Lower lobe of right lung (tissue), 2 donors: ENCODE results near the gene MAPK4. TPM values are rescaled to one million over a fixed set of nuclear protein-coding genes. Genes with fewer than 3 reads are reported as not detected.

ENCODE experiments used
- ATAC-seq, 2 donors: fragments of 200-7000 bp; cut with Tn5 transposase; one replicate each; pipeline ENCODE4 v1.9.1; 2020 to 2022; ENCODE audit warnings: mild to moderate bottlenecking in 2 of 2, moderate library complexity in 2 of 2
- DNase-seq: peaks from one replicate; pipeline ENCODE4 v3.0.0-alpha.2; 2020
- H3K27ac ChIP-seq: fragments of 200-600 bp; one replicate; pipeline ENCODE4 v1.8.0; 2022
- H3K27me3 ChIP-seq: fragments of 200-600 bp; one replicate; pipeline ENCODE4 v1.8.0; 2022; ENCODE audit warnings: low read depth
- H3K36me3 ChIP-seq: fragments of 200-600 bp; one replicate; pipeline ENCODE4 v1.8.0; 2022; ENCODE audit warnings: mild to moderate bottlenecking
- H3K4me1 ChIP-seq: fragments of 200-600 bp; one replicate; pipeline ENCODE4 v1.8.0; 2022
- H3K4me3 ChIP-seq: fragments of 200-600 bp; one replicate; pipeline ENCODE4 v1.8.0; 2022; ENCODE audit warnings: mild to moderate bottlenecking
- H3K9me3 ChIP-seq: fragments of 200-600 bp; one replicate; pipeline ENCODE4 v1.8.0; 2022
- intact Hi-C: fragments of 100-400 bp; cut with DNase I; formaldehyde crosslinking; loops from one replicate; pipeline ENCODE4 v1.11.0; 2022
- total RNA-seq: library from RNA; stranded (reverse); fragmentation: NEBNext Ultra II Directional; extraction: Animal tissue kit (Norgen Biotek cat#: 25700); gene quantifications from one replicate; pipeline ENCODE4 v1.2.1, GENCODE V29; 2021
- TF ChIP-seq, protein P1 (sequence below): fragments of 200-600 bp; IDR thresholded peaks from one replicate; pipeline ENCODE4 v1.8.0; 2022; ENCODE audit warnings: antibody characterized with exemption, mild to moderate bottlenecking
- donor health status: DM: no; HTN: yes; CAD: no; lungs with severe emphysema.

Gene MAPK4
- total RNA-seq, 1 donor from 2014 or later, result 2.9 TPM

DNA sequence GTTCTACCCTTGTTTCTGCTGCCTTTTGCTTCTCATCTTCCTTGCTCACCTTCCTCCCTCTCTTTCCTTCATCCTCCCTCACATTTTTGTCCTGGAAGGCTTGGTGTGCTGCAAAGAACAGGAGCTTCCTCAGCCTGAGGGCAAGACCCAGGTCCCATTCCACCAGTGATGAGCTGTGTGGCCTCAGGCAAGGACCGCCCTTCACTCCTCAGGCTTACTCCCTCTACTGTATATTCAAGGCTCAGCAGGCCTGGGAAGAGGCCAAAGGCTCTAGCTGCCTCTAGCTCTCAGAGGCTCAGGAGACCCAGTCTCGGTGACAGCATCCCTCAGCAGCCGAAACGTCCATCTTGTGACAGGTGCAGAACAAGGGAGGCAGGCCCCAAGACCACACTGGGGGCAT lies 162.4 kb downstream of the MAPK4 start:
- H3K36me3 ChIP-seq, result no peaks in the 10 kb centered on the region
- no peaks in the 10 kb centered on the region for H3K4me1 ChIP-seq
- no peaks in the 10 kb centered on the region for H3K9me3 ChIP-seq
- ATAC-seq (no peak), DNase-seq (no peak)
- TF ChIP-seq, protein P1, sequence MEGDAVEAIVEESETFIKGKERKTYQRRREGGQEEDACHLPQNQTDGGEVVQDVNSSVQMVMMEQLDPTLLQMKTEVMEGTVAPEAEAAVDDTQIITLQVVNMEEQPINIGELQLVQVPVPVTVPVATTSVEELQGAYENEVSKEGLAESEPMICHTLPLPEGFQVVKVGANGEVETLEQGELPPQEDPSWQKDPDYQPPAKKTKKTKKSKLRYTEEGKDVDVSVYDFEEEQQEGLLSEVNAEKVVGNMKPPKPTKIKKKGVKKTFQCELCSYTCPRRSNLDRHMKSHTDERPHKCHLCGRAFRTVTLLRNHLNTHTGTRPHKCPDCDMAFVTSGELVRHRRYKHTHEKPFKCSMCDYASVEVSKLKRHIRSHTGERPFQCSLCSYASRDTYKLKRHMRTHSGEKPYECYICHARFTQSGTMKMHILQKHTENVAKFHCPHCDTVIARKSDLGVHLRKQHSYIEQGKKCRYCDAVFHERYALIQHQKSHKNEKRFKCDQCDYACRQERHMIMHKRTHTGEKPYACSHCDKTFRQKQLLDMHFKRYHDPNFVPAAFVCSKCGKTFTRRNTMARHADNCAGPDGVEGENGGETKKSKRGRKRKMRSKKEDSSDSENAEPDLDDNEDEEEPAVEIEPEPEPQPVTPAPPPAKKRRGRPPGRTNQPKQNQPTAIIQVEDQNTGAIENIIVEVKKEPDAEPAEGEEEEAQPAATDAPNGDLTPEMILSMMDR, result no peak
- intact Hi-C loops, result no loop called here
- H3K27me3 ChIP-seq, result no peaks in the 10 kb centered on the region
- no peak overlapping the region for H3K4me3 ChIP-seq
- H3K27ac ChIP-seq, result no peak overlapping the region

DNA sequence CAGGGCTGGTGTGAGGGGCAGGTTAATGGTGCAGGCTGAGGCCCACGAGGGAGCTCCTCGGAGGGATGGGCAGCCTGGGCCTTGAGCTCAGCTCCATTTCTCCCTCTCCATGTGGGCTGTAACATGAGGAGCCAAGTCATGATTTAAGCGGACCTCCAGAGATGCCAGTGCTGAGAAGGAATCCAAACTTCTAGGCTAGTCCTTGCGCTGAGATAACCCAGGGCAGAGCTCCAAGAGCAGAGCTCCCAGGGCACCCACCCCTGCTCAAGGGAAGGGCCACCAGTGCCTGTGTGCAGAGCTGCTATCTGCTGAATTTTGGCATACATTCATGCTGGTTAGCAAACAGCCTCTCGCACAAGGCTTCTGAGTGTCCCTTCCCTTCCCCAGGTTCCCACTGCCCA lies 164.9 kb downstream of the MAPK4 start:
- DNase-seq, result no peak

DNA sequence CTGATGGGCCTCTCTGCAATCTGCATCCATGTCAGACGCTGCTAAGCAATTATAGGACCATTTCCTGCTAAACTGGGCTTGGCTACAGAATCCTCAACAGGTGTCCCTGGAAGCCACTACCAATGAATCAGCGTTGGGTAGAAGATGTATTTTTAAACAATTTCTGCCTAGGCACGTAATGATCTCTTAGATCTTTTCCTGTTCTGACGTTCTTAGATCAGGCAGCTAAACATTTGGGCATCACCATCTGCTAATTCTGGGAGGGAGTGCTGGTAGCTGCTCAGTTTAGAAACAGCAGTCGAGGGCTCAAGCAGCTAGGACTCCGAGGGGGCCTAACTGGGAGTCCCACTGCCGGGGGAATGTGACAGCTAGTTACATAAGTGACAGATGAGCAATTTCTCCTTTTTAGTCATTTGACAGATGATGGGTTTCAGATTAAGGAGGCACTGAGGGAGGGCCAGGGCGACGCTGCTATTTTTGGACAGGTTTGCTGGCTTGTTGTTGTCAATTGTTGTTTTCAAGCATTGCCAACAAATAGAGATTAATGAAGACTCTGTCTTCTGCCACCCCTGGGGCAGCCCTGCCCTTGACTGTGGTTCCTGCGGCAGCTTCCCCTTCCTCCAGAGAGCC lies 167.2 kb downstream of the MAPK4 start:
- intact Hi-C loops, result no loop called here
- no peaks in the 10 kb centered on the region for H3K4me1 ChIP-seq
- no peaks in the 10 kb centered on the region for H3K9me3 ChIP-seq
- H3K27ac ChIP-seq, result no peak overlapping the region
- no peaks in the 10 kb centered on the region for H3K36me3 ChIP-seq
- H3K4me3 ChIP-seq, result no peak overlapping the region
- DNase-seq, result no peak
- no peaks in the 10 kb centered on the region for H3K27me3 ChIP-seq
- no peak for ATAC-seq
- TF ChIP-seq, protein P1, result no peak

More for the DNA sequence above, 164.9 kb downstream of the MAPK4 start:
- no peak overlapping the region for H3K27ac ChIP-seq
- no peak overlapping the region for H3K4me3 ChIP-seq
- TF ChIP-seq, protein P1, result no peak
- ATAC-seq, result no peak
- intact Hi-C loops, result no loop called here
- no peaks in the 10 kb centered on the region for H3K9me3 ChIP-seq
- H3K4me1 ChIP-seq, result no peaks in the 10 kb centered on the region
- H3K27me3 ChIP-seq, result no peaks in the 10 kb centered on the region
- no peaks in the 10 kb centered on the region for H3K36me3 ChIP-seq

DNA sequence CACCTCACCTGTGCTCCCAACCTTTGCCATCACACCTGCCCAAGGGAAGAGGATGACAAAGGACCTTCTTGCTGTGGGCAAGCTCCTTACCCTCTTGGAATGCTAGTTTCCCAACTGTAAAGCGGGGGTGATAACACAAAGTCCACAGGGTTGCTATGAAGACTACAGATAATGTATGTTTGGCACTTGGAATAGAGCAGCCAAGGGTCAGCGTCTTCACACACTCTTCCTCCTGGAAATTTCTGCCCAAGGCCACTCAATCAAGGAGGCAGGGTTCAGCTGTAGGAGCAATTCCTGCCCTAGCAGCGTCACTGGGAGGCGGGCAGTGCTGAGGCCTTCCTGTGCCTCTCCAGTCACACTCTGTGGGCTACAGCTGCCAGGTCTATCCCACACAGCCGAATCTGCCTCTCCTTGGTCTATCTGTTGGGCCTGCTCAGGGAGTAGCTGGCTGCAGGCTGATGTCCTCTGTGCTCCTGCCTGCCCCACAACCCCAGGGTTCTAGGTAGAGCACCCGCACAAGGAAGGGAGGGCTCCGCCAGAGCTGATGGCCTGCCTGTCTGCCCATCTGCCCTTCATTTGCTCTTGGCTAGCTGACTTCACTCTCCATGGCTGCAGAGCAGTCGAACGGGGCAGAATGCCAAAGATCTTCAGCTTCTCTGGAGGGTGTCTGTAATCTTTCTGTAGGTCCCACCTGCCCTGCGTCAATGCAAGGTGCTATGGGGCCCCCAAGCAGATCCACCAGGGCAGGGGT lies 168.0 kb downstream of the MAPK4 start:
- intact Hi-C loops, result no loop called here
- Histone ChIP-seq H3K4me3 (no peak overlapping the region), H3K9me3 (no peaks in the 10 kb centered on the region), H3K27ac (no peak overlapping the region), H3K36me3 (no peaks in the 10 kb centered on the region), H3K27me3 (no peaks in the 10 kb centered on the region), H3K4me1 (no peaks in the 10 kb centered on the region)
- DNase-seq, result no peak
- ATAC-seq, result no peak
- TF ChIP-seq, protein P1, result no peak

DNA sequence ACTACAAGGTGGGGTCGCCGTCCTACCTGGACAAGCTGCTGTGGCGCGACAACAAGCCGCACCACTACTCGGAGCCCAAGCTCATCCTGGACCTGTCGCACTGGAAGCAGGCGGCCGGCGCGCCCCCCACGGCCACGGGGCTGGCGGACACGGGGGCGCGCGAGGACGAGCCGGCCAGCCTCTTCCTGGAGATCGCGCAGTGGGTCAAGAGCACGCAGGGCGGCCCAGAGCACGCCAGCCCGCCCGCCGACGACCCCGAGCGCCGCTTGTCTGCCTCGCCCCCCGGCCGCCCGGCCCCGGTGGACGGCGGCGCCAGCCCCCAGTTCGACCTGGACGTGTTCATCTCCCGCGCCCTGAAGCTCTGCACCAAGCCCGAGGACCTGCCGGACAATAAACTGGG lies 169.5 kb downstream of the MAPK4 start:
- no peaks in the 10 kb centered on the region for H3K27me3 ChIP-seq
- no peak for DNase-seq
- TF ChIP-seq, protein P1, result no peak
- no peaks in the 10 kb centered on the region for H3K9me3 ChIP-seq
- H3K36me3 ChIP-seq, result no peaks in the 10 kb centered on the region
- H3K4me1 ChIP-seq, result no peaks in the 10 kb centered on the region
- ATAC-seq, result no peak
- H3K4me3 ChIP-seq, result no peak overlapping the region
- intact Hi-C loops, result no loop called here
- H3K27ac ChIP-seq, result no peak overlapping the region
